SK-N-SH treated with all-trans-retinoic acid at 6 μM for 48 hours (cell line): ENCODE data around the gene RECQL5.

ENCODE experiments used
- ATAC-seq: fragments of 200-7000 bp; cut with Tn5 transposase; 3 replicates; pipeline ENCODE4 v1.9.1; 2020; ENCODE audit warnings: mild to moderate bottlenecking, moderate library complexity
- ARNTL ChIP-seq: fragments of 450-650 bp; formaldehyde crosslinking; IDR thresholded peaks from 2 replicates; pipeline ENCODE4 v1.5.0; 2020; ENCODE audit warnings: low read depth, mild to moderate bottlenecking, moderate library complexity, borderline replicate concordance
- BACH2 ChIP-seq: fragments of 250-450 bp; sonication (Bioruptor Pico); IDR thresholded peaks from 2 replicates; pipeline ENCODE4 v1.9.0; 2021; ENCODE audit warnings: mild to moderate bottlenecking, borderline replicate concordance
- ESRRG ChIP-seq: fragments of 250-450 bp; sonication (Bioruptor Pico); IDR thresholded peaks from 2 replicates; pipeline ENCODE4 v1.6.1; 2021; ENCODE audit warnings: mild to moderate bottlenecking
- ISL1 ChIP-seq: fragments of 250-450 bp; sonication (Bioruptor Pico); IDR thresholded peaks from 2 replicates; pipeline ENCODE4 v2.1.2; 2022; ENCODE audit warnings: mild to moderate bottlenecking, moderate library complexity
- PPARA ChIP-seq: fragments of 250-450 bp; sonication (Bioruptor Pico); IDR thresholded peaks from 2 replicates; pipeline ENCODE4 v1.5.0; 2020; ENCODE audit warnings: mild to moderate bottlenecking, borderline replicate concordance
- RARB ChIP-seq: fragments of 250-450 bp; sonication (Bioruptor Pico); IDR thresholded peaks from 2 replicates; pipeline ENCODE4 v1.8.0; 2021; ENCODE audit warnings: mild to moderate bottlenecking, moderate library complexity
- SNAI2 ChIP-seq: fragments of 250-450 bp; sonication (Bioruptor Pico); IDR thresholded peaks from 2 replicates; pipeline ENCODE4 v1.5.0; 2020; ENCODE audit warnings: mild to moderate bottlenecking, moderate library complexity
- TCF4 ChIP-seq: fragments of 250-450 bp; sonication (Bioruptor Pico); IDR thresholded peaks from 2 replicates; pipeline ENCODE4 v1.8.0; 2021; ENCODE audit warnings: mild to moderate bottlenecking, moderate library complexity, borderline replicate concordance
- ZC3H10 ChIP-seq: fragments of 250-450 bp; sonication (Bioruptor Pico); IDR thresholded peaks from 2 replicates; pipeline ENCODE4 v1.5.1; 2021; ENCODE audit warnings: mild to moderate bottlenecking, moderate library complexity
- ZFP3 ChIP-seq: fragments of 250-450 bp; sonication (Bioruptor Pico); IDR thresholded peaks from 2 replicates; pipeline ENCODE4 v1.5.0; 2020; ENCODE audit warnings: mild to moderate bottlenecking, moderate library complexity
- ZFP30 ChIP-seq: fragments of 450-650 bp; formaldehyde crosslinking; IDR thresholded peaks from 2 replicates; pipeline ENCODE4 v1.5.0; 2022; ENCODE audit warnings: mild to moderate bottlenecking, moderate library complexity
- ZNF565 ChIP-seq: fragments of 450-650 bp; formaldehyde crosslinking; conservative IDR thresholded peaks from 2 replicates; pipeline ENCODE4 v1.5.0; 2020; ENCODE audit warnings: low read depth, mild to moderate bottlenecking, moderate library complexity
- ZNF70 ChIP-seq: fragments of 450-650 bp; formaldehyde crosslinking; IDR thresholded peaks from 2 replicates; pipeline ENCODE4 v1.5.0; 2020; ENCODE audit warnings: mild to moderate bottlenecking, moderate library complexity
- ZNF8 ChIP-seq: fragments of 450-650 bp; formaldehyde crosslinking; IDR thresholded peaks from 2 replicates; pipeline ENCODE4 v1.5.0; 2020; ENCODE audit warnings: mild to moderate bottlenecking, moderate library complexity
- TF ChIP-seq, protein P1 (sequence below): fragments of 250-450 bp; sonication (Bioruptor Pico); IDR thresholded peaks from 2 replicates; pipeline ENCODE4 v1.5.0; 2020; ENCODE audit warnings: mild to moderate bottlenecking, moderate library complexity
- TF ChIP-seq, protein P2 (sequence below): fragments of 250-450 bp; sonication (Bioruptor Pico); IDR thresholded peaks from 2 replicates; pipeline ENCODE4 v1.5.1; 2020; ENCODE audit warnings: low read depth, mild to moderate bottlenecking, moderate library complexity
- TF ChIP-seq, protein P3 (sequence below): fragments of 250-450 bp; sonication (Bioruptor Pico); IDR thresholded peaks from 2 replicates; pipeline ENCODE4 v1.8.0; 2021; ENCODE audit warnings: low read depth, mild to moderate bottlenecking, moderate library complexity, borderline replicate concordance
- TF ChIP-seq, protein P4 (sequence below): fragments of 250-450 bp; sonication (Bioruptor Pico); IDR thresholded peaks from 2 replicates; pipeline ENCODE4 v1.5.1; 2021; ENCODE audit warnings: mild to moderate bottlenecking, moderate library complexity

Gene RECQL5

DNA sequence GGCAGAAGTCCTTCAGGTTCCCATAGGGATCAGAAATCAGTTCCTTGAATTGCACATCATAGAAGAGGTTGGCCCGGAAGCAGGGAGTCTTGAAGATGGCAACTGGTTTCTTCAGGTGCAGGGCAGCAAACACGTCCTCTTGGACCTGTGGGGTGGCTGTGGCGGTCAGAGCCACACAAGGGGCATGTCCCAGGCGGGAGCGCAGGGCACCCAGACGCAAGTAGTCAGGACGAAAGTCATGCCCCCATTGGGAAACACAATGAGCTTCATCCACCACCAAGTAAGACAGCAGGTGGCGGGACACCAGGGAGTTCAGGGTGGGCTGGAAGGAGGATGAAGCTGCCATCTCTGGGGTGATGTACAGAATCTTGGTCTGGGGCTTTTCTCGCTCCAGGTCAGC, 4.4 kb downstream of the RECQL5 start:
- TF ChIP-seq, protein P1, sequence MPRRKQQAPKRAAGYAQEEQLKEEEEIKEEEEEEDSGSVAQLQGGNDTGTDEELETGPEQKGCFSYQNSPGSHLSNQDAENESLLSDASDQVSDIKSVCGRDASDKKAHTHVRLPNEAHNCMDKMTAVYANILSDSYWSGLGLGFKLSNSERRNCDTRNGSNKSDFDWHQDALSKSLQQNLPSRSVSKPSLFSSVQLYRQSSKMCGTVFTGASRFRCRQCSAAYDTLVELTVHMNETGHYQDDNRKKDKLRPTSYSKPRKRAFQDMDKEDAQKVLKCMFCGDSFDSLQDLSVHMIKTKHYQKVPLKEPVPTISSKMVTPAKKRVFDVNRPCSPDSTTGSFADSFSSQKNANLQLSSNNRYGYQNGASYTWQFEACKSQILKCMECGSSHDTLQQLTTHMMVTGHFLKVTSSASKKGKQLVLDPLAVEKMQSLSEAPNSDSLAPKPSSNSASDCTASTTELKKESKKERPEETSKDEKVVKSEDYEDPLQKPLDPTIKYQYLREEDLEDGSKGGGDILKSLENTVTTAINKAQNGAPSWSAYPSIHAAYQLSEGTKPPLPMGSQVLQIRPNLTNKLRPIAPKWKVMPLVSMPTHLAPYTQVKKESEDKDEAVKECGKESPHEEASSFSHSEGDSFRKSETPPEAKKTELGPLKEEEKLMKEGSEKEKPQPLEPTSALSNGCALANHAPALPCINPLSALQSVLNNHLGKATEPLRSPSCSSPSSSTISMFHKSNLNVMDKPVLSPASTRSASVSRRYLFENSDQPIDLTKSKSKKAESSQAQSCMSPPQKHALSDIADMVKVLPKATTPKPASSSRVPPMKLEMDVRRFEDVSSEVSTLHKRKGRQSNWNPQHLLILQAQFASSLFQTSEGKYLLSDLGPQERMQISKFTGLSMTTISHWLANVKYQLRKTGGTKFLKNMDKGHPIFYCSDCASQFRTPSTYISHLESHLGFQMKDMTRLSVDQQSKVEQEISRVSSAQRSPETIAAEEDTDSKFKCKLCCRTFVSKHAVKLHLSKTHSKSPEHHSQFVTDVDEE: no peak
- TF ChIP-seq, protein P2, sequence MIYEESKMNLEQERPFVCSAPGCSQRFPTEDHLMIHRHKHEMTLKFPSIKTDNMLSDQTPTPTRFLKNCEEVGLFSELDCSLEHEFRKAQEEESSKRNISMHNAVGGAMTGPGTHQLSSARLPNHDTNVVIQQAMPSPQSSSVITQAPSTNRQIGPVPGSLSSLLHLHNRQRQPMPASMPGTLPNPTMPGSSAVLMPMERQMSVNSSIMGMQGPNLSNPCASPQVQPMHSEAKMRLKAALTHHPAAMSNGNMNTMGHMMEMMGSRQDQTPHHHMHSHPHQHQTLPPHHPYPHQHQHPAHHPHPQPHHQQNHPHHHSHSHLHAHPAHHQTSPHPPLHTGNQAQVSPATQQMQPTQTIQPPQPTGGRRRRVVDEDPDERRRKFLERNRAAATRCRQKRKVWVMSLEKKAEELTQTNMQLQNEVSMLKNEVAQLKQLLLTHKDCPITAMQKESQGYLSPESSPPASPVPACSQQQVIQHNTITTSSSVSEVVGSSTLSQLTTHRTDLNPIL (CRISPR knock-in tag): no peak
- TF ChIP-seq, protein P3, sequence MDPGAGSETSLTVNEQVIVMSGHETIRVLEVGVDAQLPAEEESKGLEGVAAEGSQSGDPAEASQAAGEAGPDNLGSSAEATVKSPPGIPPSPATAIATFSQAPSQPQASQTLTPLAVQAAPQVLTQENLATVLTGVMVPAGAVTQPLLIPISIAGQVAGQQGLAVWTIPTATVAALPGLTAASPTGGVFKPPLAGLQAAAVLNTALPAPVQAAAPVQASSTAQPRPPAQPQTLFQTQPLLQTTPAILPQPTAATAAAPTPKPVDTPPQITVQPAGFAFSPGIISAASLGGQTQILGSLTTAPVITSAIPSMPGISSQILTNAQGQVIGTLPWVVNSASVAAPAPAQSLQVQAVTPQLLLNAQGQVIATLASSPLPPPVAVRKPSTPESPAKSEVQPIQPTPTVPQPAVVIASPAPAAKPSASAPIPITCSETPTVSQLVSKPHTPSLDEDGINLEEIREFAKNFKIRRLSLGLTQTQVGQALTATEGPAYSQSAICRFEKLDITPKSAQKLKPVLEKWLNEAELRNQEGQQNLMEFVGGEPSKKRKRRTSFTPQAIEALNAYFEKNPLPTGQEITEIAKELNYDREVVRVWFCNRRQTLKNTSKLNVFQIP (CRISPR knock-in tag): no peak
- TF ChIP-seq ZNF70 (CRISPR knock-in tag) (no peak), ARNTL (CRISPR knock-in tag) (no peak), BACH2 (CRISPR knock-in tag) (no peak), ESRRG (no peak), PPARA (CRISPR knock-in tag) (no peak), ZNF565 (no peak), ZFP3 (CRISPR knock-in tag) (no peak)
- TF ChIP-seq, protein P4, sequence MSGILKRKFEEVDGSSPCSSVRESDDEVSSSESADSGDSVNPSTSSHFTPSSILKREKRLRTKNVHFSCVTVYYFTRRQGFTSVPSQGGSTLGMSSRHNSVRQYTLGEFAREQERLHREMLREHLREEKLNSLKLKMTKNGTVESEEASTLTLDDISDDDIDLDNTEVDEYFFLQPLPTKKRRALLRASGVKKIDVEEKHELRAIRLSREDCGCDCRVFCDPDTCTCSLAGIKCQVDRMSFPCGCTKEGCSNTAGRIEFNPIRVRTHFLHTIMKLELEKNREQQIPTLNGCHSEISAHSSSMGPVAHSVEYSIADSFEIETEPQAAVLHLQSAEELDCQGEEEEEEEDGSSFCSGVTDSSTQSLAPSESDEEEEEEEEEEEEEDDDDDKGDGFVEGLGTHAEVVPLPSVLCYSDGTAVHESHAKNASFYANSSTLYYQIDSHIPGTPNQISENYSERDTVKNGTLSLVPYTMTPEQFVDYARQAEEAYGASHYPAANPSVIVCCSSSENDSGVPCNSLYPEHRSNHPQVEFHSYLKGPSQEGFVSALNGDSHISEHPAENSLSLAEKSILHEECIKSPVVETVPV (CRISPR knock-in tag): no peak
- ATAC-seq: no peak

DNA sequence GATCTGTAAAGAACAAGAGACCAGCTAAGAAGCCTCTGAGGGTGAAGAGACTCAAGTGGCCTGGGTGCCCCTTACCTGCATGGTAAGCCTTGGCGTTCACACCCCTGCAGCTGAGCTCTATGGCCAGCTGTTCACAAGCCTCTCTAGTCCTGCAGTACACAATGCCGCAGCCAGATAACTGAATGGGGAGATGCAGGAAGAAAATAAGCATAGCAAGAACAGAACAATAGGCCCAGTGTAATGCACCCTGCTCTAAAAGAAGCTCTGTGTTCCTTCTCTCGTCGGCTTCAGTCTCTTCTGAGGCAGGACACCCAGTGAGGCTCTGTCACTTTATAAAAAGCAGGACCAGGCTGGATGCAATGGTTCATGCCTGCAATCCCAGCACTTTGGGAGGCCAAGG, 5.4 kb downstream of the RECQL5 start:
- no peak for ATAC-seq

More for the DNA sequence above, 5.4 kb downstream of the RECQL5 start:
- TF ChIP-seq ZNF8 (CRISPR knock-in tag) (no peak), ZFP30 (CRISPR knock-in tag) (no peak), ARNTL (CRISPR knock-in tag) (no peak), ZNF565 (no peak), ESRRG (no peak), SNAI2 (no peak), TCF4 (CRISPR knock-in tag) (no peak), RARB (CRISPR knock-in tag) (no peak), ZNF70 (CRISPR knock-in tag) (no peak), ISL1 (no peak), ZC3H10 (CRISPR knock-in tag) (no peak)
- TF ChIP-seq, protein P4 (CRISPR knock-in tag): no peak
- TF ChIP-seq, protein P2 (CRISPR knock-in tag): no peak
- TF ChIP-seq, protein P3 (CRISPR knock-in tag): no peak
- TF ChIP-seq, protein P1: no peak
- TF ChIP-seq, all 23 proteins: peak for 0
